Myocyte (in vitro differentiated cells): ENCODE measurements around the gene NCAPD3. TPM values are rescaled to one million over a fixed set of nuclear protein-coding genes. Genes with fewer than 3 reads are reported as not detected.

ENCODE experiments used
- DNase-seq: peaks from one replicate; pipeline ENCODE4 v3.0.0-alpha.2; 2012; ENCODE audit warnings: low read depth
- total RNA-seq: library from RNA; depleted of rRNA; stranded (reverse); fragments of >200 nt; gene quantifications from 2 replicates; pipeline ENCODE4 v1.2.3, GENCODE V29; 2014

The NCAPD3 gene
- total RNA-seq, 1 donor from 2014 or later, result 14.0 TPM

DNA sequence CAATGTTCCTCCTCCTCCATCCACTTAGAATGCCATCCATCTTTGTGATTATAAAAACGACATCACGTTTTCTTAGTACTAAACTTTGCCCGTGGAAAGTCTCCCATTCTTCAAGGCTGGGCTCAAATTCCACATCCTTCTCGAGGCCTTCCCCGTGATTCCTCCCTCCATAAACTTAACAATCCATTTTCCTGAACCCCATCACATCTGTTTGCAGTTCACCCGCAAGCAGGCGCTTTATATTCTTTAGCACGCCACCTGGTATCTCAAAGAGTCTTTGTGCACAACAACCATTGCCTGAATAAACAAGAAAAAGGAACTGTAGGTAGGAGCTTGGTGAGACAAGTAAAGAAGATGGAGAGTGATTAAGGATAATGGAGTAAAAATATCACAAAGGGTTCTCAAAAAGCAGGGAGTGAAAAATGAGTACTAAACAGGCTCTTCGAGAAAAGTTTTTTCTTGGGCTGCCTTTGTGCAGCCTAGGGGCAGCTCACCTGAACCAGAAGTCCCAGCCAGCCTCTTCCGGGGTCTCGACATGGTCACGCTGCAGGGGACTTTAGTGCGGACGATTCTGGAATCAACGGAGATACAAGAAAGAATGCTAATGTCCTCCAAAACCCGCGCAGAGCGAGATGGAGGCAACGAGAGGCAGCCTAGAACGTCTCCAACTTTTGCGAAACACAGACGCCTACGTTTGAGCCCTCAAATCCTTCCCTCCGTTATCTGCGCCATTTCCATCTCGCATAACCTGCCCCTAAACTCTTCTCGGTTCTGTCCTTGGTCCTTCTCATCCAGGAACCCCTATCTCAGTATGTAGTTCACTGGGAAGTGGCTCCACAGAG lies 28.8 kb upstream of the NCAPD3 start:
- no peak for DNase-seq

DNA sequence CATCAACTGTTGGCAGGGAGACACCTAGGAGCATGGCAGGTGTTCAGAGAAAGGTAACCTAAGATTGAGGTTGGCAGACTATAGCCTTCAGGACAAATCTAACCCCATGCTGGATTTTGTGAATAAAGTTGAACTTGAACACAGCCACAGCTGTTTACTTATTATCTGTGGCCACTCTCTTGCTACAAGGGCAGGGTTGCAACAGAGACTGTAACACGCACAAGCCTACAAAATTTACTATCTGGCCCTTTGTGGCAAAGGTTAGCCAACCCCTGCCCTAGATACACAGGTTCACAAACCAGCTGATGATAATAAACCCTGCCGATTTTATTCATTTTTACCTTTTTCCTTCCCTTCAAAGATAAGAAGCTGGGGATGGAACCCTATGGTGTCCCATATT lies 26.9 kb upstream of the NCAPD3 start:
- DNase-seq, result no peak

DNA sequence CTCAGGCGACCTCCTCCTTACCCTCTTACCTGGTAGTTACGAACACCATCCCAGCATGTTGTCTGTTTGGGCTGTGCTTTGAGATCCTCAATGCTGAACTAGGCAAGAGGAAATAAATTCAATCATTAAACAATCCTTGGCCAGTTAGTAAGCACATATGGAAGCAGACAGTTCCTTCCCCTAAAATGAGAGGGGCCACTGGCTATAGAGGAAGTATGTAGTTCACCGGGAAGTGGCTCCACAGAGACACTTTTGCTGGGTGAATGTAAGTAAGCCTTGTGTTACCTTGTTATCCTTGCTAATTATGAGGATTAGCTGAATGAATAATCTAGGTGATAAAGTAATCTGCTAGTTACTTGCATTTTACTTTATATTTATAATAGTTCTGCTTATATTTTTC lies 26.5 kb upstream of the NCAPD3 start:
- DNase-seq, result no peak

DNA sequence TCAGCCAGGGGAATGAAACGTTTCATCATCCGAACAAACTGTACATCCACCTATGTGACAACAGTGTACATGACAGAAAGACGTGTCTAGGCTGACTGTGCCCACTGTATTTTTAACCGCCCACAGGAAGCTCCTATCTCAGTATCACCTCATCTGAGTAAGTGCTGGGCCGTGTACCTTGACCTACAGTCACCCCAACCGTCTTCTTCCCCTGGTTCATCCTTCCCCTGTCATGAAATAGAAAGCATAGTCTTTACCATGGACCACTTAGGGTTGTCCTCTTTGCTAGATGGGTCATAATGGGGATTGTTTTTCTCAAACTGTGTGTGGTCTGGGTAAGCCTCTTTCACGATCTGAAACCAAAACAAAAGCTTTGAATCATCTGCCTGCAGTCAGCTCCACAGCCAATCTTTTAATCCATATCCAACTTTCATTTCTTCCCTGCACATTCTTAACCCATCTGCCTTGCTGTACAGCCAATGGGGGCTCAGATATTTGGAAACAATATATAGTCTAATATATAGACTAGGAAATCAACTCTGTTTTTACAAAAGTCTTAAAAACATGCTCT lies 25.2 kb upstream of the NCAPD3 start:
- no peak for DNase-seq

DNA sequence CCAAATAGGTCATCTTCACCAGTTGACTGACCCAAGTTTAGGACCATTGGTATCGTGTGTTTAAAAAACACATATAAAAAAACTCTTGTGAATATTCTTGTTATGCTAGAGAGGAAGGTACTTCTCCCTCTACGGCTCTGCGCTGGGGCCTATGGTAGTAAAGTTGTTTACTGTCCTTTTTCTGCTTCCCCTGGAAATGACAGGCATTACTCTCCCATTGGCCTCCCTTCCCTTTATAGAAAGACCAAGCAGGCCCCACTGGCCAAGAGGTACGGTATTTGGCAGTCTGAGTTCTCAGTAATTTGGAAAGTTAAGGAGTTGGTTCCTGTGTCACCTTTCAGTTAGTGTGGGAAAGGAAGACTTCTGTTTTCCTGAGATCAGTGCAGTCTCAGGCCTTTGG lies 22.9 kb upstream of the NCAPD3 start:
- DNase-seq, result no peak

DNA sequence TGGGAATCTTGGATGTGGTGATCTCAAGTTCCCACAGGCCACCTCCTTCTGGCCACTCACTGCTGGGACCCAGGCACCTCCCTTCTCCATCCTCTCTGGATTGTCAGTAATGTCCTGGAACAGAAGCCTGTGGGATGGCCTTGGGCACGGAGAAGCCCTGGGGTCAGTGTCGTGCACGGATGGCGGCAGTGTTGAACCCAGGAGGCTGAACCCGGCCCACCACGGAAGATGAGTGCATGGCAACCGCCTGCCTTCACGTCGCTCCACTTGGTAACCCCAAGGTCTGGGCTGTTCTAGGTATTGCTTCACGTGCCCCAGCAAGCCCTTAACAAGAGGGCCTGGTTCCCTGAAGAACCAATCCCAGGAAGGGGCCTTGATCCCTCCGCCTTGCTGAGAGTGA lies 22.3 kb upstream of the NCAPD3 start:
- no peak for DNase-seq

DNA sequence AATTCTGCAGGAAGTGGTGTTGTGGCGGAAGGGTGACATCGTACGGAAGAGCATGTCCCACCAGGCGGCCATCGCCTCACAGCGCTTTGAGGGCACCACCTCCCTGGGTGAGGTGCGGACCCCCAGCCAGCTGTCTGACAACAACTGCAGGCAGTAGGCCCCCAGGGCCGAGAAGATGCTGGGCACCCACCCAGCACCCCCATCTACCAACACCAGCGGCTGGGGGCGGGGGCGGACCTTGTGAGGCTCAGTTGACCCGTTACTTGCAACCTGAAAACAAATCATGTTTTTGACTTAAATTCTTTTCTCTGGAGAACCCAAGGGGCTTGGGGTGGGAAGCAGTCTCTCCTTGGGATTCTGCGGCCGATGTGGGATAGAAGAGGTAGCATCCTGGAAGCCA lies 21.7 kb upstream of the NCAPD3 start:
- no peak for DNase-seq

DNA sequence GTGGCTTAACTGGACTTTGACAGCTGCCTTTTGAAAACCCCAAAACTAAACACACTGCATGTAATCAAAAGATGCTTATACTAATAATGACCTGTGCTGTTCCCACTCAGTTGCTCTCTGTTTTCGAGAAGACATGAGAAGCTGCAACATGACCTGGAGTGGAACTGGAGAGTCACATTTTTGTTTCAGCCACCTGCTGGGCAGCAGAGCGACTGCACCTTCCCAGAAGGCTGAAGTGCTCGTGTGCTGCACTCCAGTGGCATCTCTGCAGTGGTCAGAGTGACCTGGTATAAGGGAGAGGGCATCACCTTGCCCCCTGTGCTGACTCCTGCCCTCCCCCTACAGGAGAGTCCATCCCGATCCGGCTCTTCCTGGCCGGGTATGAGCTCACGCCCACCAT lies 20.8 kb upstream of the NCAPD3 start:
- DNase-seq, result no peak

DNA sequence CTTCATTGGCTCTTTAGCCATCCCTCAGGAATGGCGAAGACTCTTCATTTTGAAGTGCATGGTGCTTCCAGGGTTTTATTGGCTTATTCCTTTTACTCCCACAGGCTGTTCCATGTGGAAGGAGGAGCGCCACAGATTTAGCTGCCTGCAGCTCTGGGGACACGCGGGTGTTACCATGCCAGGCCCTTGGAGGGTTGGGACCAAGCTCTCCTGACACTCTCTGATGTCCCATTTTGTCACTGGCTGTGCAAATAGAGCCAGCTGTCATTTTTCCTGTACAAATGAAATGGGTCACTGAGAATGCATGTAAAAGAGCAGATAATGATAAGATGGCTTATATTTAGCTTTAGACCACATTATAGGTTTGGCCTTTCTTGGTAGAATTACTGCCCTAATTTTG lies 20.1 kb upstream of the NCAPD3 start:
- no peak for DNase-seq

DNA sequence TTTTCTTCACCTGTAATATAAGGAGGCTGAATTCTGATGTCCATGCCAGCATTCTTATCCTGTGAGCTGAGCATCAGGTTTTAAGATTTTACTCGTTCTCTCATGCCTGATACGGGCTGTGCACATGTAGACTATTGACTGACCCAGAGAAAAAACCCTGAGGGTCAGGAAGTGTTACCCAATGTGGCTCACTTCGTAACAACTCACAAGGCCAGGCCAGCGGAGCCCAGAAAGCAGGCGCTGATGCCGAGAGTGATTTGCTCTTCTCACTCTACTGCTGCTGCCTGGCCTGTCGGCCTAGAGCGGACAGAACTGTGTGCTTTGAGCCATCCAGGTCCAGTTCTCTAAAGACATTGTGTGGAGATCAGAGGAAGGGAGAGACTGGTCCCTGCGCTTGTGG lies 18.6 kb upstream of the NCAPD3 start:
- DNase-seq, result no peak

DNA sequence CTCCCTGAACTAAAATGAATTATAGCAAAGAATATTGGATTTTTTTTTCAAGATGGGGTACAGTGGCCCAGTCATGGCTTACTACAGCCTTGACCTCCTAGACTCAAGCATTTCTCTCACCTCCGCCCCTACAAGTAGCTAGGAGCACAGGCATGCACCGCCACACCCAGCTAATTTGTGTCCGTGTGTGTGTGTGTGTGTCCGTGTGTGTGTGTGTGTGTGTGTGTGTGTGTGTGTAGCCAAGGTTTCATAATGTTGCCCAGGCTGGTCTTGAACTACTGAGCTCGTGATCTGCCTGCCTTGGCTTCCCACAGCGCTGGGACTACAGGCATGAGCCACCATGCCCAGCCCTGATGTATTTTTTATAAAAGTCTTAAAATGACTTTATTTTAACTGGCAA lies 16.8 kb upstream of the NCAPD3 start:
- DNase-seq, result no peak

DNA sequence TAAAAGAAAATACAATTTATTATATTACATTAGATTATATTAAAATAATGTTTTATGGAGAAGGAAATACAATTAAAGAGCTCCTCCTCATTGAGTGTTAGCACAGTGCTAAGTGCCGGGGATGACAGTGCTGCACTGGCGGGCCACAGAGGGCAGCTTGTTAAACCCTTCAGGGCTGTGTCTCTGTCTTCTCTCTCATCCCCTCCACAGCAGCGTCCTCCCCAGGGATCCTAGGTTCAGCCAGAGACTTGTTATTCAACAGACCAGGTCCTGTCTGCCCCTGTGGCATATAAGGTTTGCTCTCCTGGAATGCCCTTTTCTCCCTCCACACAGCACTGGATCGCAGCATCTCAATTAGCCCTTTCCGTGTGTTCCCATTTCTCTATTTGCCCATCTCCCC lies 15.2 kb upstream of the NCAPD3 start:
- DNase-seq, result no peak

DNA sequence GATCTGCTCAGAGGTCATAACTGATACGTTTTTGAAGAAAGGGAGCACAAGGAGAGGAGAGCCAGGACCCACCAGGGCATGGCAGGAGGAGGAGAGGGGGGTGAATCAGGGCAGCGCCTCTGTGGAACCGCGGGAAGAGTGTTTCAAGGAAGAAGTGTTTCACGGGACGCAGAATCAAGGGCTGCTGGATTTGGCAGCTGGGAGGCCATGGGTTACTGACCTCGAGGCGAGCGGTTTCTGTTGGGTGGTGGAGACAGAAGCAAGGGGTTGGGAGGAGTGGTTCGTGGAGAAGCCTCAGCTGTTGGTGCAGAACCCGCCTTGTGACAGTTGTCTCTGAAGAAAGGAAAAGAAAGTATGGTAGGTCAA lies 13.8 kb upstream of the NCAPD3 start:
- DNase-seq, result peak; percentile 49

DNA sequence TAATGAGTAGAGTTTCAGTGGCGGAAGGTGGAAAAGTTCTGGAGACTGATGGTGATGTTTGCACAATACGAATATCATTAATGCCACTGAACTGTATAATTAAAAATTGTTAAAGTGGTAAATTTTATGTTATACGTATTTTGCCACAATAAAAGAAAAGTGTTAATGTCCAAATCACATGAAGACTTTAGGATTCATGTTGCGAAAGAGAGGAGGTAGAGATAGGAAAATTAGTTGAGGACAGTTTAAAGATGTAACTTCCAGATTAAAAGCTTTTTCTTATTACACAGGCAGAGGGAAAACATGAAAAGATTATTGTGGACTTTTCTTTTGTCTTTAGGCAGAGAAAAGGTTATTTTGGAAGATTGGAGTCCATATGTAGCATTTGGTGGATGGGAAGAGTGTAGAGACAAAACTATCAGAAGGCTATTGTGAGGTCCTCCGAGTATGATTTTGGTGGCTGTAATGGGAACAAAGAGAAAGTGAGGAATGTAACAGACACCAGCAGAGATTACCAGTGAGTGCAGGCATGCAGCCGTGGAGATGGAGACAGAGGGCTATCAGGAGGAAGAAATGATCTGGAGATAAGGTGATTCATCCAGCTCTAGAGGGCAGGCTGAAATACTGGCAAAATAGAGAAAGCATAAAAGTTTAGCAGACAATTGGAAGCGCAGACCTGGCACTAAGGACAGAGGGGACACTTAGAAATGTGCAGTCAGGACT lies 13.2 kb upstream of the NCAPD3 start:
- no peak for DNase-seq

DNA sequence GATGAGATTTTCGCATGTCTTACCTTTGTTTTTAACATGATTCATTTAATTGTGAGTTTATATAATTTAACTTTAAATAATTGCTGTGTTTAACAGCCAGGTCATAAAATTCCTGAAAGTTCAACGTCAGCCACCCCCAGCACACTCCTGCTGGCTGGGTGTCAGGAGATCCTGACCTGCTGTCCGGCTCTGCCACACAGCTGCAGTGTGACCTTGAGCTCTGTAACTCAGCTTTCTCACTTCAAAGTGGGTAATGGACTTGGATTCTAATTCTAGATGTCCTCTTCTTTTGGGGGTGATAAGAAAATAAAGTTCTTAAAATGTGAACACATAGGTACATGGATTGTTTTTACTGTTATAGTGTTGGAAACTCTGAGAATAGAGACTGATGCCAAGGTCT lies 11.6 kb upstream of the NCAPD3 start:
- DNase-seq, result no peak

DNA sequence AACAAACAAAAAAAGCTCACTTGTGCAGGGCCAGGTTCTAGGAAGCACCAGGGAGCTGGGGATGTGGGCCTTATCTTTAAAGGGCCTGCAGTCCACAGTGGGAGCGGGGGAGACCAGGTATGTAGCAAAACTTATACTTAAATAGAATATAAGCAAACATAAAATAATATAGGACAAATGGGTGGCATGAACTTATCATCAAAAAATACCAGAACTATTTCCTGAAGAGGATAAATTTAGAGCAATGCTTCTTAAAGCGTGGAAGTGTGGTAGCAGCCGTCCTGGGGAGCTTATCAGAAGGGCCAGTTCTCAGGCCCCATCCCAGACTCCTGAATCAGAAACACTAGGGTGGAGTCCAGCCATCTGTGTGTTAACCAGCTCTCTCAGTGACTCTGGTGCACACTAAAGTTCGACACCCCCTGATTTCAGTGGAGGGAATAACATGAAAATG lies 10.0 kb upstream of the NCAPD3 start:
- DNase-seq, result no peak

DNA sequence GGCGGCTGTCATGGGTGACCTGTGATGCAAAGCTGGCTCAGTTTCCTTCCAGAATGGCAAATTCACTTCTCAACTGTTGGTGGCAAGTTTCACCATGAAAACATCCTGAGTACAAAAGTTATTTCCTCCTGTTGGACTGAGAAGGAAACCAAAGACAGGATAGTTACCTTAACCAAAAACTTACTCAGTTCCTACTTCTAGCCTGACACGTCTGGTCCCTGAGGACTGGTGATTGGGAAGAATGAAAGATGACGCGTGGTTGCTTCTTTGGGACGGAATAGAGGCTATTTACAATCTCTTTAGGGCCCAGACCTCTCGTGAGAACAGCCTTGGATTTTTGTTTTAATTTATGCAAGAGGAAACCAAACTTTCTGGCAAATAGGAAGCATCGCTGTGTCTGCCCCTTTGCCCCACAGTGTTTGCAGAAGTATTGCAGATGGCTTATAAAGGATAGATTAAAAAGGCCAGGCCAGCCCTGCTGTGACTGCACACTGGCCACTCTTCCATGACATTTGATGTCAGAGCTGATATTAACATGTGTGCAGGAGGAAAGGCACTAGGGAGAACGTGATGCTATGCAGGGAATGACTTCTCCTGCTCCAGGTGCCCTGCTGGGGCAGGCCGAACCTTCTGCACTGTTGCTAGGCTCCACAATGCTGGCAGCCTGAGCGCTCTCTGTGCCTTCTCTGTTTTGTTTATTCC lies 8.3 kb upstream of the NCAPD3 start:
- DNase-seq, result no peak

DNA sequence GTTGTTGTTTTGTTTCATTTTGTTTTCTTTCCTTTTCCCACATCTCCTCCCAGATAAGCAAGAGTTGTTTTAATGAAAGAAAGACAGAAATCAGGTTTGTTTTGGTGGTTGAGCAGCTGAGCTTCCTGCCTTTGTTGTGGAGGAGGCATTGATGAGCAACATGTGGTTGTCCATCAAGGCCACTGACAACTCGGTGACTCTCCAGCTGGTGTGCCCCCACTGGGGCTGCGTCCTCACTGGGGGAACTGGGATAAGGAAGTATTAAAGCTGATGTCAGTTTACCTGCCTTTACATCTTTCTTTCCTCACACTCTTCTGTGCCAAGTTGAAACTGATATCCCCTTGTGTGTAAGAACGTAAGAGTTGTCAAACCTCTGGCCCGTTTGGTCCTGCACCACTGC lies 6.6 kb upstream of the NCAPD3 start:
- DNase-seq, result peak; percentile 34

DNA sequence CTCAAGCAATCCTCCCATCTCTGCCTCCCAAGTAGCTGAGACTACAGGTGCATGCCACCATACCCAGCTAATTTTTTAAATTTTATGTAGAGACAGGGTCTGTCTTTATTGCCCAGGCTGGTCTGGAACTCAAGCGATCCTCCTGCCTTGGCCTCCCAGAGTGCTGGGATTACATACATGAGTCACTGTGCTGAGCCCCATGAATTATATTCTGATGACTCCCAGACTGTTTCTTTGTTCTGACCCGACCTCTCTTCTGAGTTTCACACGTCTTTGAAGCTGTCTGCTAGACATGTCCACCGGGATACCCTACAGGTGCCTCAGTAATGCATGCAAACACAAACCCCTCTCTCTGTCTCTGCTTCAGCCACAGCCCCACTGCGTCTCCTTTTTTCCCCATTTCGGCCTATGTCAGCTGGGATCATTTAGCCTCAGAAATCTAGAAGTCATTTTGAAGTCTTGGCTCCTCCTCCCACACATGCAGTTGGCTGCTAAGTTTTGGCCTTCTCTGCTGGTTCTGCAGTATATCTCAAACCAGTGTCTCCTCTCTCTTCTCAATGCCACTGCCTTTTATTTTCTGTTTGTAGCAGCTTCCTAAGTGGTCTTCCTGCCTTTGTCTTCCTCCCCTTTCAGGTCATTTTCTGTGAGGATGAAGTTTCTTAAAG lies 5.5 kb upstream of the NCAPD3 start:
- DNase-seq, result no peak

DNA sequence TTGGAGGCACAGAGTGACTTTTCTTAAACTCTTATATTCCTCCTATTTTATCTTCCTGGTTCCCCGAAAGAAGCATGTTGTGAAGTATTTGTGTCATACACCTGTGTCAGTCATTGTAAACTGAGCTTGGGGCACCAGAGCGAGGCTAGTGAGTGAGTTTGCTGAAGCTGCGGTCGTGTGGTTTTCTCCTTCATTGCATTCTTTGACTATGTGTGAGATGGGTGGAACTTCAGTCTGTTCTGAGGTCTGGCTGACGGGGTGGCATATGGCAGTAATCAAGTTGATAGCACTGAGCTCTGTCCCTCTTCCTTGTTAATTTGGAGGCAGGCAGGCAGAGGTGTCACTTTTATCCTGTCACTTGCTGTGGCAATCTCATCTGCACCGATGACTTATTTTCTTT lies 4.9 kb upstream of the NCAPD3 start:
- DNase-seq, result peak; percentile 24

DNA sequence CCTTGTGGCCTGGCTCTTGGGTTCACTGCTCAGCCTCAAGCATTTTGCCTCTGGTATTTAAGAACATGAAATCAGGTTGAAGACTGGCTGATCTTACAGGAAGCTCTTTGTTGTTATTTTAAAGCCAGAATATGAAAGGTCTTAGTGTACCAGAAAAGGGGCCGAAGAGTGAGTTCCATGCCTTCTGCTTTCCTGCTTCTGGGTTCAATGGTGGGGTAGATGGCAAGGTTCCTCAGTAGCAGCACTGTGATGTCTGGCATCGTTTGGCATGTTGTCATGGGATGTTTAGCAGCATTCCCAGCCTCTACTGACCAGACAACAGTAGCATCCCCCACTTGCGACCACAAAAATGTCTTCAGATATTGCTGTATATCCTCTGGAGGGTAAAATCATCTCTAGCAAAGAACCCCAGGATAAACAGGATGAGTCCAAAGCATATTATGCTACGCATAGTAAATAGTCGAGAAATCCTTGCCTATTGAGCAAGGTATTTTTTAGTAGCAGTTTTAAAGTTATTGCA lies 3.1 kb upstream of the NCAPD3 start:
- no peak for DNase-seq
